Left ventricle myocardium inferior (tissue), 1 donor: ENCODE measurements around the gene PDE11A. TPM values are rescaled to one million over a fixed set of nuclear protein-coding genes. Genes with fewer than 3 reads are reported as not detected.
"Not testable (repeated sequence)": the region's sequence is repeated elsewhere in the genome, so short reads cannot be mapped to it uniquely, and the experiment has no call there.

Experiments used
- DNase-seq: peaks from one replicate; pipeline ENCODE4 v3.0.0-alpha.2; 2020
- H3K27ac ChIP-seq: fragments of 200-600 bp; replicated peaks from 2 replicates; pipeline ENCODE4 v1.8.0; 2021
- H3K27me3 ChIP-seq: fragments of 200-600 bp; 2 replicates; pipeline ENCODE4 v1.8.0; 2021; ENCODE audit warnings: low read depth
- H3K36me3 ChIP-seq: fragments of 200-600 bp; 2 replicates; pipeline ENCODE4 v1.8.0; 2021
- H3K4me1 ChIP-seq: fragments of 200-600 bp; 2 replicates; pipeline ENCODE4 v1.8.0; 2021
- H3K4me3 ChIP-seq: fragments of 200-600 bp; 2 replicates; pipeline ENCODE4 v1.8.0; 2021; ENCODE audit warnings: mild to moderate bottlenecking, moderate library complexity
- H3K9me3 ChIP-seq: fragments of 200-600 bp; replicated peaks from 2 replicates; pipeline ENCODE4 v1.8.0; 2021
- intact Hi-C: fragments of 100-400 bp; cut with micrococcal nuclease; formaldehyde crosslinking; loops from one replicate; pipeline ENCODE4 v1.11.0; 2022
- total RNA-seq: library from RNA; stranded (reverse); fragmentation: NEBNext Ultra II Directional; extraction: Animal tissue kit (Norgen Biotek cat#: 25700); gene quantifications from one replicate; pipeline ENCODE4 v1.2.1, GENCODE V29; 2021
- TF ChIP-seq, protein P1 (sequence below): fragments of 200-600 bp; IDR thresholded peaks from 2 replicates; pipeline ENCODE4 v1.8.0; 2021; ENCODE audit warnings: antibody characterized with exemption, mild to moderate bottlenecking, borderline replicate concordance
- donor health status: DM: no; HTN: yes; CAD: no; lungs with severe emphysema.

The PDE11A gene
- total RNA-seq, 1 donor from 2014 or later, result 2.5 TPM

DNA sequence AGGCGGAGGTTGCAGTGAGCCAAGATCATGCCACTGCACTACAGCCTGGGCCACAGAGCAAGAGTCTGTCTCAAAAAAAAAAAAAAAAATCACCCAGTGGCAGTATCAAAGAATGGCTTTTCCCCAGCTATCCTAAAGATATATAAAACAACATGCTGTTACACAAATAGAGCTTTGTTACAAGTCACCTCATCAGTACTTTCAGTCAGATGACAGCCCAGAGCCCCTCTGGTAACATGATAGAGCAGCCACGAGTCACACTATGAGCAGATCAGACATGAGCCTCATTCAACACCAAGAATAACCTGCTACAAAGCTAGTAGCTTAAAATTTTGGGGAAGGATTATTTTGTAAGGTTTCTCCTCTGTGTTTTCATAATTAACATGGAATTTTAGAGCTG lies 25.2 kb downstream of the PDE11A start:
- no peaks in the 10 kb centered on the region for H3K36me3 ChIP-seq
- intact Hi-C loops, result no loop called here
- TF ChIP-seq, protein P1, sequence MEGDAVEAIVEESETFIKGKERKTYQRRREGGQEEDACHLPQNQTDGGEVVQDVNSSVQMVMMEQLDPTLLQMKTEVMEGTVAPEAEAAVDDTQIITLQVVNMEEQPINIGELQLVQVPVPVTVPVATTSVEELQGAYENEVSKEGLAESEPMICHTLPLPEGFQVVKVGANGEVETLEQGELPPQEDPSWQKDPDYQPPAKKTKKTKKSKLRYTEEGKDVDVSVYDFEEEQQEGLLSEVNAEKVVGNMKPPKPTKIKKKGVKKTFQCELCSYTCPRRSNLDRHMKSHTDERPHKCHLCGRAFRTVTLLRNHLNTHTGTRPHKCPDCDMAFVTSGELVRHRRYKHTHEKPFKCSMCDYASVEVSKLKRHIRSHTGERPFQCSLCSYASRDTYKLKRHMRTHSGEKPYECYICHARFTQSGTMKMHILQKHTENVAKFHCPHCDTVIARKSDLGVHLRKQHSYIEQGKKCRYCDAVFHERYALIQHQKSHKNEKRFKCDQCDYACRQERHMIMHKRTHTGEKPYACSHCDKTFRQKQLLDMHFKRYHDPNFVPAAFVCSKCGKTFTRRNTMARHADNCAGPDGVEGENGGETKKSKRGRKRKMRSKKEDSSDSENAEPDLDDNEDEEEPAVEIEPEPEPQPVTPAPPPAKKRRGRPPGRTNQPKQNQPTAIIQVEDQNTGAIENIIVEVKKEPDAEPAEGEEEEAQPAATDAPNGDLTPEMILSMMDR, result no peak
- no peak for DNase-seq
- H3K4me3 ChIP-seq, result no peak overlapping the region
- H3K27ac ChIP-seq, result no peak overlapping the region
- H3K4me1 ChIP-seq, result no peaks in the 10 kb centered on the region
- H3K27me3 ChIP-seq, result no peaks in the 10 kb centered on the region
- no peaks in the 10 kb centered on the region for H3K9me3 ChIP-seq

DNA sequence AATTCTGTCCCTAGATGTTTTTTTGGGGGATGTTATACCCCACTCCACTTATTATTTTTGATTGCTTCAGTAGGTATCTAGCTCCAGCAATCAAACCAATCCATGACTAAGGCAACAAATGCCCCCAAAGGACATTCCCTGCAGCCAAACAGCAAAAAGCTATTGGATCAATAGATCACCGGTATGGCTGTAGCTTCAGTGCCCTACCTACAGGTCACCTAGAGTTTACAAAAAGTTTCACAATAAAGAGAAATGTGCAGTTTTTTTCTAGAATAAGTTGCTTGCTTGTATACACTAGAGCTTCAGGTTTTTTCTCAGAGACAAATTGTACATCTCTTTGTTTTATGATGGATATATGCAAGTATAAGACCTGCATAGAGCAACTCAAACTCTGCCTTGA lies 27.7 kb downstream of the PDE11A start:
- DNase-seq, result no peak
- no peaks in the 10 kb centered on the region for H3K4me1 ChIP-seq
- H3K27me3 ChIP-seq, result no peaks in the 10 kb centered on the region
- H3K27ac ChIP-seq, result no peak overlapping the region
- TF ChIP-seq, protein P1, result no peak
- intact Hi-C loops, result no loop called here
- no peaks in the 10 kb centered on the region for H3K9me3 ChIP-seq
- no peaks in the 10 kb centered on the region for H3K36me3 ChIP-seq
- no peak overlapping the region for H3K4me3 ChIP-seq

DNA sequence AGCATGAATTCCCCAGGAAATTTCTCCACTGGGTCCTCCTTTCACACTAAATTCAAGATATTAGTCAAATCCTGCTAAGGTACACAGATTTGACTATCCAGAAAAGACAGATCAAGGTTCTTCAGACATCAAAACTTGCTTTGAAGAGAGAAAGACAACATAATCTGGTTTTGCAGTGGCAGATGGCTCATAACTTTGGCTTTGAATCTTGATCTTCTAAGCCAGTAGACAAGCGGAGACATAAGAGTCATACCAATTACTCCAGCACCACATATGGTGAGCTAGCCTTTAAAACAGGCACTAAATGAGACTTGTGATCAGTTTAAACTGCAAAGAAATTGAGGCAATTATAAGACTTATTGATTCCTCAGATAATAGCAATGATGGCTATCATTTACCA lies 29.3 kb downstream of the PDE11A start:
- Histone ChIP-seq H3K36me3 (no peaks in the 10 kb centered on the region), H3K4me3 (no peak overlapping the region), H3K9me3 (no peaks in the 10 kb centered on the region), H3K27ac (no peak overlapping the region), H3K27me3 (no peaks in the 10 kb centered on the region), H3K4me1 (no peaks in the 10 kb centered on the region)
- DNase-seq, result no peak
- intact Hi-C loops, result no loop called here
- TF ChIP-seq, protein P1, result no peak

DNA sequence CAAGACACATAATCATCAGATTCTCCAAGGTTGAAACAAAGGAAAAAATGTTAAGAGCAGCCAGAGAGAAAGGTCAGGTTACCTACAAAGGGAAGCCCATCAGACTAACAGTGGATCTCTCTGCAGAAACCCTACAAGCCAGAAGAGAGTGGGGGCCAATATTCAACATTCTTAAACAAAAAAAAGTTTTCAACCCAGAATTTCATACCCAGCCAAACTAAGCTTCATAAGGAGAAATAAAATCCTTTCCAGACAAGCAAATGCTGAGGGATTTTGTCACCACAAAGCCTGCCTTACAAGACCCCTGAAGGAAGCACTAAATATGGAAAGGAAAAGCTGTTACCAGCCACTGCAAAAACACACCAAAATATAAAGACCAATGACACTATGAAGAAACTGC lies 39.0 kb downstream of the PDE11A start:
- H3K9me3 ChIP-seq, result peaks cover 25% of the 10 kb centered on the region
- H3K27ac ChIP-seq, H3K27me3 ChIP-seq, H3K36me3 ChIP-seq, H3K4me1 ChIP-seq, intact Hi-C loops, H3K4me3 ChIP-seq, DNase-seq: not testable (repeated sequence)

DNA sequence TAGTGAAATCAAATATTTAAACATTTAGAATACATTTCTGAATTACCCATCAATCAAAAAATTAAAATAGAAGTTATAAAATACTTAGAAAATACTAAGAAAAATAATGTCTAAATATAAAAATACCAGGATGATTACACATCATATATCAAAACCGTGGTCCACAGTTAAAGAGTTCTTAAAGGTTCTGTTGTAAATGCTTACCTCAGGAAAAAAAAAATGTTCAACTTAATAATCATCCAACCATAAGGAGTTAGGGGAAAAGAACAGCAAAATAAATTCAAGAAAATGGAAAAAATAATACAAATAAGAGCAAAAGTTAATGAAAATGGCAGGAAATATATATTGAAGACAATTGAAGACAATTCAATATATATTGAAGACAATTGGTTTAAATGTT lies 43.2 kb downstream of the PDE11A start:
- Histone ChIP-seq H3K9me3 (peaks cover 15% of the 10 kb centered on the region), H3K27me3 (no peaks in the 10 kb centered on the region), H3K36me3 (no peaks in the 10 kb centered on the region), H3K27ac (no peak overlapping the region), H3K4me3 (no peak overlapping the region), H3K4me1 (no peaks in the 10 kb centered on the region)
- intact Hi-C loops, result no loop called here
- DNase-seq, result no peak
- TF ChIP-seq, protein P1, result no peak

DNA sequence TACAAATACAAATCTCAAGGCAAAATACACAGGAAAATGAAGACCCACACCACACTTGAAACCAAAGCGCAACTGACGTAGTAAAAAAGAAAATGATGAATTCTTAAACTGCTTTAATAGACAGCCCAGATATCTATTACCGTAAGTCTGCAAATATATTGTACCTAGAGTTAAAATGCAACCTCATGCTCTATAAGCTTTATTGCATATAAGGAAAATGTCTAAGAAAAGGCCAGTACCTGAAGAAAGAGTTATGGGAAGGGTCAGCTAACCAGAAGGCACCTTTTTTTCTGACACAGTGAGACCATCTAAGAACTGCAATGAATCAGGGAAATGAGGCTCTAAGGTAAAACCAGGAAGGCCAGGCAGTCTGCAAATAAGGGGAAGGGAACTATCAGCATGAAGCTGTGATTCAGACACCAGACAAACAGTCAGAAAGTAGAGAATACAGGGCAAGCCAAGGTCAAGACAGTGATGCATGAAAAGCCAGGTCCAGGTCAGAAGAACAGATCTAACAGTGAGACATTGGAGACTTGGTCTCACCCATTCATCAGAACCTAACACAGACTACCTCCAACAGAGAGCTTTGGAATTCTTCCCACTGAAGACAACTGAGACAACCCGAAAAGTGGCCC lies 46.9 kb downstream of the PDE11A start:
- no peak for DNase-seq
- H3K4me1 ChIP-seq, result no peaks in the 10 kb centered on the region
- TF ChIP-seq, protein P1, result no peak
- H3K4me3 ChIP-seq, result no peak overlapping the region
- H3K27ac ChIP-seq, result no peak overlapping the region
- no peaks in the 10 kb centered on the region for H3K9me3 ChIP-seq
- intact Hi-C loops, result no loop called here
- no peaks in the 10 kb centered on the region for H3K36me3 ChIP-seq
- H3K27me3 ChIP-seq, result no peaks in the 10 kb centered on the region
